GM12873 (cell line): ENCODE data around the gene PSMB9.

Experiments
- CTCF ChIP-seq: IDR thresholded peaks from 2 replicates; pipeline ENCODE4 v1.5.1; 2012; ENCODE audit warnings: low read depth, mild to moderate bottlenecking, moderate library complexity, low read length, control low read depth; ENCODE audit not compliant: insufficient read depth; ENCODE audit errors: missing control alignments

PSMB9 gene

GRCh38 chr6:32903952-32904351 is 50.0 kb downstream of the PSMB9 start:
- TF ChIP-seq CTCF = no peak

- TF ChIP-seq CTCF = no peak
Observed at GRCh38 chr6:32905078-32905477, 51.1 kb downstream of the PSMB9 start.

GRCh38 chr6:32906539-32906938 is 52.5 kb downstream of the PSMB9 start:
- no peak for TF ChIP-seq CTCF

GRCh38 chr6:32908897-32909296 is 54.9 kb downstream of the PSMB9 start:
- no peak for TF ChIP-seq CTCF
